Esophagus muscularis mucosa (tissue), 4 donors: ENCODE data around the gene ZFYVE28. TPM values are rescaled to one million over a fixed set of nuclear protein-coding genes. Genes with fewer than 3 reads are reported as not detected.
"Not testable (repeated sequence)": the region's sequence is repeated elsewhere in the genome, so short reads cannot be mapped to it uniquely, and the experiment has no call there.

Source experiments
- DNase-seq: peaks from one replicate; pipeline ENCODE4 v3.0.0-alpha.2; 2017; ENCODE audit errors: extremely low spot score
- H3K27ac ChIP-seq, 4 donors: fragments of 200-600 bp; sonication (generic); replicated peaks in 1 of 4; 1 replicate in 3 of 4; 2 replicates in 1 of 4; pipeline ENCODE4 v1.5.1; 2016 to 2019; ENCODE audit warnings: mild to moderate bottlenecking in 1 of 4
- H3K27me3 ChIP-seq, 4 donors: fragments of 200-600 bp; sonication (generic); one replicate each; pipeline versions ENCODE4 v1.5.1 to v1.6.0; 2016 to 2019
- H3K36me3 ChIP-seq, 4 donors: fragments of 200-600 bp; sonication (generic); one replicate each; pipeline ENCODE4 v1.5.1; 2016 to 2019
- H3K4me1 ChIP-seq, 4 donors: fragments of 200-600 bp; sonication (generic); one replicate each; pipeline ENCODE4 v1.5.1; 2016 to 2019
- H3K4me3 ChIP-seq, 4 donors: fragments of 200-600 bp; sonication (generic); 1 replicate in 2 of 4; 2 replicates in 2 of 4; pipeline ENCODE4 v1.5.1; 2016 to 2019; ENCODE audit warnings: mild to moderate bottlenecking in 4 of 4, moderate library complexity in 1 of 4
- H3K9me3 ChIP-seq, 4 donors: fragments of 200-600 bp; sonication (generic); 1 replicate in 3 of 4; 2 replicates in 1 of 4; pipeline ENCODE4 v1.5.1; 2016 to 2019
- CTCF ChIP-seq, 3 experiments: fragments of 200-600 bp in 2 of 3; fragments of 450-650 bp in 1 of 3; sonication (generic) in 2 of 3; IDR thresholded peaks; one replicate each; pipeline ENCODE4 v1.5.1; 2017 to 2019; ENCODE audit warnings: antibody characterized with exemption in 3 of 3, mild to moderate bottlenecking in 2 of 3, moderate library complexity in 1 of 3
- EP300 ChIP-seq: sonication (generic); formaldehyde crosslinking; IDR thresholded peaks from one replicate; pipeline ENCODE4 v1.6.1; 2017; ENCODE audit warnings: antibody characterized with exemption
- POLR2A ChIP-seq: fragments of 450-650 bp; IDR thresholded peaks from one replicate; pipeline ENCODE4 v1.6.1; 2017; ENCODE audit warnings: antibody characterized with exemption, moderate library complexity, mild to moderate bottlenecking, low read depth
- POLR2AphosphoS5 ChIP-seq, 2 donors: sonication (generic); formaldehyde crosslinking; IDR thresholded peaks; one replicate each; pipeline ENCODE4 v1.6.1; 2017; ENCODE audit warnings: antibody characterized with exemption in 2 of 2
- WGBS: methylation state at CpG from one replicate; pipeline ENCODE4 v1.1.5; 2018; 5-methylcytosine and 5-hydroxymethylcytosine counted together
- intact Hi-C: fragments of 100-400 bp; cut with DNase I; formaldehyde crosslinking; loops from one replicate; pipeline ENCODE4 v1.15.1; 2023
- total RNA-seq, 4 donors: library from RNA; depleted of rRNA; stranded (reverse); fragments of >200 nt; gene quantifications; one replicate each; pipeline versions ENCODE4 v1.1.0 to v1.2.1, GENCODE V29; 2016

The ZFYVE28 gene
- total RNA-seq, 4 donors from 2014 or later: 4.5 to 13.4 (median 8.4) TPM

- H3K9me3 ChIP-seq: no peaks in the 10 kb centered on the region
- TF ChIP-seq CTCF (IDR thresholded peaks at IDR 0.05) (no peak), POLR2AphosphoS5 (IDR thresholded peaks at IDR 0.05) (no peak), EP300 (no peak), POLR2A (no peak)
- no peaks in the 10 kb centered on the region for H3K36me3 ChIP-seq
- no peak for DNase-seq
- no peaks in the 10 kb centered on the region for H3K27me3 ChIP-seq
- intact Hi-C loops: no loop called here
- WGBS: 89% methylated on average over 12 of the region's 17 CpGs
- no peak overlapping the region for H3K4me3 ChIP-seq
- peaks cover 0 to 3% (median 0%) of the 10 kb centered on the region in 4 donors for H3K4me1 ChIP-seq
- H3K27ac ChIP-seq: no peak overlapping the region
These were observed 31.2 kb downstream of the ZFYVE28 start for GRCh38 chr4:2387218-2387617.

- peaks cover 0 to 3% (median 0%) of the 10 kb centered on the region in 4 donors for H3K4me1 ChIP-seq
- H3K27me3 ChIP-seq: no peaks in the 10 kb centered on the region
- 92% methylated on average over 11 of the region's 19 CpGs for WGBS
- no peak overlapping the region for H3K4me3 ChIP-seq
- intact Hi-C loops: no loop called here
- H3K27ac ChIP-seq: no peak overlapping the region
- TF ChIP-seq POLR2A (no peak), CTCF (IDR thresholded peaks at IDR 0.05) (no peak), EP300 (no peak), POLR2AphosphoS5 (IDR thresholded peaks at IDR 0.05) (no peak)
- H3K36me3 ChIP-seq: no peaks in the 10 kb centered on the region
- no peak for DNase-seq
- H3K9me3 ChIP-seq: peaks cover 0 to under 1% (median 0%) of the 10 kb centered on the region in 4 donors
These were observed 31.7 kb downstream of the ZFYVE28 start for GRCh38 chr4:2386717-2387116.

GRCh38 chr4:2385516-2385915 lies 32.9 kb downstream of the ZFYVE28 start:
- peaks cover 0 to 3% (median 0%) of the 10 kb centered on the region in 4 donors for H3K9me3 ChIP-seq
- intact Hi-C loops: no loop called here
- no peak for TF ChIP-seq EP300
- no peak for TF ChIP-seq CTCF (IDR thresholded peaks at IDR 0.05)
- TF ChIP-seq POLR2A: no peak
- no peak for TF ChIP-seq POLR2AphosphoS5 (IDR thresholded peaks at IDR 0.05)
- H3K36me3 ChIP-seq: no peaks in the 10 kb centered on the region
- no peaks in the 10 kb centered on the region for H3K27me3 ChIP-seq
- no peak for DNase-seq
- H3K4me1 ChIP-seq: peaks cover 0 to 3% (median 0%) of the 10 kb centered on the region in 4 donors
- 88% methylated on average over 5 of the region's 8 CpGs for WGBS
- no peak overlapping the region for H3K4me3 ChIP-seq
- no peak overlapping the region for H3K27ac ChIP-seq

GRCh38 chr4:2384245-2384644 lies 34.2 kb downstream of the ZFYVE28 start:
- Histone ChIP-seq H3K27ac (no peak overlapping the region), H3K27me3 (no peaks in the 10 kb centered on the region), H3K9me3 (peaks cover 0 to 3% (median 0%) of the 10 kb centered on the region in 4 donors), H3K4me3 (no peak overlapping the region), H3K36me3 (no peaks in the 10 kb centered on the region), H3K4me1 (peaks cover 0 to 3% (median 0%) of the 10 kb centered on the region in 4 donors)
- no peak for DNase-seq
- TF ChIP-seq CTCF (IDR thresholded peaks at IDR 0.05): no peak
- TF ChIP-seq EP300: no peak
- TF ChIP-seq POLR2A: no peak
- no peak for TF ChIP-seq POLR2AphosphoS5 (IDR thresholded peaks at IDR 0.05)
- intact Hi-C loops: no loop called here
- WGBS: 80% methylated on average over 6 of the region's 6 CpGs

- Histone ChIP-seq H3K27ac (no peak overlapping the region), H3K36me3 (no peaks in the 10 kb centered on the region), H3K4me1 (peaks cover 0 to under 1% (median 0%) of the 10 kb centered on the region in 4 donors), H3K27me3 (no peaks in the 10 kb centered on the region), H3K9me3 (peaks cover 0 to 3% (median 0%) of the 10 kb centered on the region in 4 donors), H3K4me3 (no peak overlapping the region)
- TF ChIP-seq CTCF (IDR thresholded peaks at IDR 0.05): no peak
- TF ChIP-seq POLR2AphosphoS5 (IDR thresholded peaks at IDR 0.05): no peak
- no peak for TF ChIP-seq POLR2A
- no peak for TF ChIP-seq EP300
- 100% methylated on average over 4 of the region's 5 CpGs for WGBS
- DNase-seq: no peak
- intact Hi-C loops: no loop called here
These were observed 34.7 kb downstream of the ZFYVE28 start for GRCh38 chr4:2383760-2384159.

GRCh38 chr4:2383220-2383631 lies 35.2 kb downstream of the ZFYVE28 start:
- H3K9me3 ChIP-seq, H3K4me3 ChIP-seq, DNase-seq, H3K4me1 ChIP-seq, intact Hi-C loops, H3K27me3 ChIP-seq, H3K36me3 ChIP-seq, H3K27ac ChIP-seq: not testable (repeated sequence)
- 90% methylated on average over 8 of the region's 8 CpGs for WGBS

- DNase-seq, H3K36me3 ChIP-seq, H3K4me3 ChIP-seq, H3K27ac ChIP-seq, H3K4me1 ChIP-seq, H3K27me3 ChIP-seq, intact Hi-C loops, H3K9me3 ChIP-seq: not testable (repeated sequence)
- WGBS: 78% methylated on average over 7 of the region's 7 CpGs
These were observed 35.7 kb downstream of the ZFYVE28 start for GRCh38 chr4:2382769-2383202.
